Mucosa of descending colon (tissue), 3 donors: Measurements from ENCODE around the gene ATP5ME. TPM values are rescaled to one million over a fixed set of nuclear protein-coding genes. Genes with fewer than 3 reads are reported as not detected.
"Not testable (repeated sequence)": the region's sequence is repeated elsewhere in the genome, so short reads cannot be mapped to it uniquely, and the experiment has no call there.

ENCODE experiments used
- ATAC-seq: fragments of 200-7000 bp; cut with Tn5 transposase; one replicate; pipeline ENCODE4 v1.9.1; 2020; ENCODE audit warnings: mild to moderate bottlenecking, moderate library complexity
- DNase-seq, 3 donors: peaks; one replicate each; pipeline ENCODE4 v3.0.0-alpha.2; 2020
- H3K36me3 ChIP-seq: fragments of 200-600 bp; one replicate; pipeline ENCODE4 v1.8.0; 2021; ENCODE audit warnings: low read depth, mild to moderate bottlenecking
- H3K4me1 ChIP-seq: fragments of 200-600 bp; one replicate; pipeline ENCODE4 v1.8.0; 2021; ENCODE audit warnings: low read depth, mild to moderate bottlenecking
- H3K4me3 ChIP-seq: fragments of 200-600 bp; one replicate; pipeline ENCODE4 v1.8.0; 2021; ENCODE audit warnings: mild to moderate bottlenecking
- H3K9me3 ChIP-seq: fragments of 200-600 bp; one replicate; pipeline ENCODE4 v1.8.0; 2021; ENCODE audit warnings: mild to moderate bottlenecking
- intact Hi-C, 2 donors: fragments of 100-400 bp; cut with DNase I in 1 of 2; cut with micrococcal nuclease in 1 of 2; formaldehyde crosslinking; loops; one replicate each; pipeline versions ENCODE4 v1.11.0 to v1.11.1; 2022; cut with DNase I, micrococcal nuclease
- total RNA-seq, 3 donors: library from RNA; stranded (reverse); fragmentation: NEBNext Ultra II Directional in 2 of 3; extraction: Animal tissue kit (Norgen Biotek cat#: 25700) in 2 of 3; gene quantifications; one replicate each; pipeline versions ENCODE4 v1.2.1 to v1.2.4, GENCODE V29; 2021 to 2023
- TF ChIP-seq, protein P1 (sequence below): fragments of 200-600 bp; IDR thresholded peaks from one replicate; pipeline ENCODE4 v1.8.0; 2022; ENCODE audit warnings: antibody characterized with exemption, mild to moderate bottlenecking
- donor health status: DM: no; HTN: no; CAD: no; lungs with moderate emphysema.
- donor health status: DM: no; HTN: no; CAD: no.
- donor health status: DM: no; HTN: yes; CAD: no.

Gene ATP5ME
- total RNA-seq, 3 donors from 2014 or later, result 330 to 467 (median 399) TPM

DNA sequence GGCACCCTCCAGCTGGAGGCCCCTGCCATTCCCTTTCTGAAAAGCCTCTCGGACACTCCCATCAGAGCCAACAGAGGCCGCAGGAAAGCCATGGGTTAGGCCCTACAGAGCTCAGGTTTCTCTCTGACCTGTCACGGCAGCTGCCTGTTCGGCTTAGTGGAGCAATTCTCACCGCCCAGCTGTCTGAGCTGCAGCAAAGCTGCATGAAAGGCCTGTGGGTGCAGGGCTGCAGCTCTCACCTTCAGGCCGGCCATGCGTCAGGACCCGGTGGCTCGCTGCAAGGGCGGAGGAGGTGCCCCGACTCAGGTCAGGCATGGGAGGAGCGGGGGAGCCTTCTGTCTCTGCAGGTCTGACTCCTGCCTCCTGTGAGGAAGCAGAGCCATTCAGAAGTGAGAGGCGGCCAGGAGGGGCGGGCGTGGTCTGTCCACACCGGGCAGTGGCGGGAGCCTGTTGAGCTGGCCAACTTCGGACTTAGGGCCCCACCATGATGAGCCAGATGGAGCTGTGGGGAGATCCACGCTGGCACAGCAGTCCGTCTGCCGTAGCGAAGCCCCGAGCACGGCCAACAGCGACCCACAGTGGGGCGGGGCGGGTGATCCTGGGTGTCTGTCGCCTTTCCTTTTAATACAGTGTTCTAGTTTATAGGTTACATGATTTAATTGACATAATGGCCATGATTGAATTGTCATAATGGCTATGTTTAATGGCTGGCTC is 25.3 kb downstream of the ATP5ME start:
- ATAC-seq (no peak), DNase-seq (peak in 2 of 3 donors; percentile 12 to 41)
- no peaks in the 10 kb centered on the region for H3K36me3 ChIP-seq
- intact Hi-C loops, result no loop called here
- no peak overlapping the region for H3K4me3 ChIP-seq
- H3K9me3 ChIP-seq, result no peaks in the 10 kb centered on the region
- TF ChIP-seq, protein P1, sequence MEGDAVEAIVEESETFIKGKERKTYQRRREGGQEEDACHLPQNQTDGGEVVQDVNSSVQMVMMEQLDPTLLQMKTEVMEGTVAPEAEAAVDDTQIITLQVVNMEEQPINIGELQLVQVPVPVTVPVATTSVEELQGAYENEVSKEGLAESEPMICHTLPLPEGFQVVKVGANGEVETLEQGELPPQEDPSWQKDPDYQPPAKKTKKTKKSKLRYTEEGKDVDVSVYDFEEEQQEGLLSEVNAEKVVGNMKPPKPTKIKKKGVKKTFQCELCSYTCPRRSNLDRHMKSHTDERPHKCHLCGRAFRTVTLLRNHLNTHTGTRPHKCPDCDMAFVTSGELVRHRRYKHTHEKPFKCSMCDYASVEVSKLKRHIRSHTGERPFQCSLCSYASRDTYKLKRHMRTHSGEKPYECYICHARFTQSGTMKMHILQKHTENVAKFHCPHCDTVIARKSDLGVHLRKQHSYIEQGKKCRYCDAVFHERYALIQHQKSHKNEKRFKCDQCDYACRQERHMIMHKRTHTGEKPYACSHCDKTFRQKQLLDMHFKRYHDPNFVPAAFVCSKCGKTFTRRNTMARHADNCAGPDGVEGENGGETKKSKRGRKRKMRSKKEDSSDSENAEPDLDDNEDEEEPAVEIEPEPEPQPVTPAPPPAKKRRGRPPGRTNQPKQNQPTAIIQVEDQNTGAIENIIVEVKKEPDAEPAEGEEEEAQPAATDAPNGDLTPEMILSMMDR, result no peak
- no peaks in the 10 kb centered on the region for H3K4me1 ChIP-seq

DNA sequence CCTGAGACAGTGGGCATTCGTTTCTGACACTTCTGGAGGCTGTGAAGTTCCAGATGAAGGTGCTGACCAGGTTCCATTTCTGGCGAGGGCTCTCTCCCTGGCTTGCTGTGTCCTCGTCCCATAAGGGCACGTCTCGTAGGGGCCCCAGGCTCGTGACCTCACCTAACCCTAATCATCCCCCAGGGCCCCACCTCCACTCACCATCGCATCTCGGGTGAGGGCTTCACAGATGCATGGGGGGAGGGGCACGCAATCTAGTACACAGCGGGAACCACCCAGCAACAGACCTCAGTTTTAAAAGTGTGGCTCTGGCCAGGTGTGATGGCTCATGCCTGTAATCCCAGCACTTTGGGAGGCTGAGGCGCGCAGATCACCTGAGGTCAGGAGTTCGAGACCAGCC is 26.6 kb downstream of the ATP5ME start:
- Histone ChIP-seq H3K4me1 (no peaks in the 10 kb centered on the region), H3K4me3 (no peak overlapping the region), H3K9me3 (no peaks in the 10 kb centered on the region), H3K36me3 (no peaks in the 10 kb centered on the region)
- intact Hi-C loops, result no loop called here
- TF ChIP-seq, protein P1, result no peak
- DNase-seq (peak in 2 of 3 donors; percentile 12 to 19), ATAC-seq (no peak)

DNA sequence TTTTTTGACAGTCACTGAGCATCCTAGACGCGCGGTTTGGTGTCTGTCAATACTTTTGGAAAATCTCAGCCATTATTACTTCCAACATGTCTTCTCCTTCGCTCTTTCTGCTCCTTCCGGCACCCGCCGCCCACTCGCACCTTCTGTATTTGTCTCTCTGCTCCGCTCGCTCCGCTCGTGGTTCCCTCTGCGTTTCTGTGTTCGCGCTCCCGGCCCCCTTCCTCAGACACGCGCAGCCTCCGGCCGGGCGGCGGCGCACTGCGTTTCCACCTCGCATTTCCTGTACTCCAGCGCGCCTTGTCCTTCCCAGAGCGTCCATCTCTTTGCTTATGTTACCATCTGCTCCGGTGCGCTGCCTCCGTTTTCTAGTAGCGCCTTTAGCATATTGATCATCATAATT is 27.6 kb downstream of the ATP5ME start:
- Histone ChIP-seq H3K36me3 (no peaks in the 10 kb centered on the region), H3K9me3 (peaks cover 4% of the 10 kb centered on the region), H3K4me3 (no peak overlapping the region), H3K4me1 (no peaks in the 10 kb centered on the region)
- DNase-seq, result peak in 2 of 3 donors; percentile 17 to 41
- TF ChIP-seq, protein P1, result no peak
- intact Hi-C loops, result no loop called here
- no peak for ATAC-seq

DNA sequence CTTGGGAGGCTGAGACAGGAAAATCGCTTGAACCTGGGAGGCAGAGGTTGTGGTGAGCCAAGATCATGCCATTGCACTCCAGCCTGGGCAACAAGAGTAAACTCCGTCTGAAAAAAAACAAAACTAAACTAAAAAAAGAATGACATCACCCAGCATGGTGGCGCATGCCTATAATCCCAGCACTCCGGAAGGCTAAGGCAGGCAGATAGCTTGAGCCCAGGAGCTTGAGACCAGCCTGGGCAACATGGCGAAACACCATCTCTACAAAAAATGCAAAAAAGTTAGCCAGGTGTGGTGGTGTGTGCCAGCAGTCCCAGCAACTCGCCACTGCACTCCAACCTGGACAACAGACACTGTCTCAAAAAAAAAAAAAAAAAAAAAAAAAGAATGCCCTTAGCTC is 31.7 kb downstream of the ATP5ME start:
- intact Hi-C loops, H3K9me3 ChIP-seq, H3K4me1 ChIP-seq, H3K36me3 ChIP-seq, DNase-seq, ATAC-seq, H3K4me3 ChIP-seq: not testable (repeated sequence)

DNA sequence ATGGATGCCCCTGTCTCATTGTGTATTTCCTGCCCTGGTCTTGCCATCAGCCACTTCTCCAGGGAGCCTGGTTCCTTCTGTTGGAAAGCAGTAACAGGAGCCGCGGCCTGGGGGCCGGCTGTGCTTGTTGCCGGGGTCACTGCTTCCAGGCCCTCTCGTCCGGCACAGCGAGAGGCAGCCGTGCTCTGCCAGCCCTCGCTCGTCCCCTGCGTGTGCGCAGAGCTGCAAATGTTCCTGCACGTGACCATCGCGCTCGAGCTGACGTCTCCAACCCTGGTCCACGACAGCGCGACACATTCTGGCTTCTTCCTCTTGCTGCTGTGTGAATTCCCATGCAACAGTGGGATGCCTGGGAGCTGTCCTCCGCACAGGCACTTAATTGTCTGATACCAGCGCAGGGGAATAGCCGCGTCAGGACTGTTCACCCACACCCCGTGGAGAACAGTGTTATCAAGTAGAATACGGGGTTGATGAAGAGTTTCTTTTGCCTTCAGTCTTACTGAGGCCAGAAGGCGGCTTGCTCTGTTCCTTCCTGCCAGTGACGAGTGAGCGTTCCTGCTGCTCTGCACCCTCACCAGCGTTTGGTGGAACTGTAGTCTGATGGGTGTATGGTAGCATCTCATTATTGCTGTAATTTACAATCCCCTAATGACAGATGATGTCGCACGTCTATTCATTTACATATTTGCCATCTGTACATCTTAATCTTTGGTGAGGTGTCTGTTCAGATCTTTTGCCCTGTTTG is 36.4 kb downstream of the ATP5ME start:
- peaks cover 4% of the 10 kb centered on the region for H3K9me3 ChIP-seq
- H3K4me3 ChIP-seq, result no peak overlapping the region
- H3K36me3 ChIP-seq, result no peaks in the 10 kb centered on the region
- peak in 1 of 3 donors; percentile 31 for DNase-seq
- intact Hi-C loops, result no loop called here
- H3K4me1 ChIP-seq, result no peaks in the 10 kb centered on the region
- ATAC-seq, result no peak
- TF ChIP-seq, protein P1, result no peak

DNA sequence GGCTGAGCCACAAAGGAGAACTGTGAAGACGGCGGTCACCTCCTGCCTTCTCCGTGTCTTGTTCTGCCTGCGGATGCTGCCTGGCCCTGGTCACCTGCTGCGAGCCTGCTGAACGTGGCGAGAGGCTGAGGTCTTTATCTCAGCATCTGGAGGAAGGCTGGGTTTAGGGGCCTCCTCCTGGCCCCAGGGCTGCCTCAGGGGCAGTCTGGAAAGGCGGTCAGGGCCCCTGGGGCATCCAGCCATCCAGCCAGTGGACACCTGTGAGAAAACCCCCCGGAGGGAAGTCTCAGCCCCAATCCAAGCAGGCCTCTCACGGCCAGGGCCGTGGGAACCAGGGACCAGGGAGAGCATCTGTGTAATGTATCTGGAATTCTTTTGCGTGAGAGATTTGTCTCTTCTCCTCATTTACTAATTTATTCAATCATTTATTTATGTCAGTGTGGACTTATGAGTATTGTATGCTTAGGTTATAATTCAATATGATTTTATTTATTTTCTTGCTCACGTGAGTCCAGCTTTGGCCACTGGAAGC is 37.4 kb downstream of the ATP5ME start:
- intact Hi-C loops, result no loop called here
- no peaks in the 10 kb centered on the region for H3K36me3 ChIP-seq
- no peak for ATAC-seq

More for the DNA sequence above, 37.4 kb downstream of the ATP5ME start:
- H3K4me1 ChIP-seq, result no peaks in the 10 kb centered on the region
- no peak overlapping the region for H3K4me3 ChIP-seq
- H3K9me3 ChIP-seq, result no peaks in the 10 kb centered on the region
- TF ChIP-seq, protein P1, result no peak
- no peak for DNase-seq
